Activated CD4-positive, alpha-beta T cell treated with anti-CD3 and anti-CD28 coated beads, Interleukin-2, amount 10 ng/mL, durations not matched to agents 24 days and 14 days (primary cell): ENCODE measurements around the gene GSK3A. TPM values are rescaled to one million over a fixed set of nuclear protein-coding genes. Genes with fewer than 3 reads are reported as not detected.

Source experiments
- DNase-seq: peaks from one replicate; pipeline ENCODE4 v3.0.0; 2022
- H3K27ac Mint-ChIP-seq: one replicate; pipeline ENCODE4 v1.8.0; 2022; ENCODE audit warnings: mild to moderate bottlenecking, mixed read lengths
- H3K27me3 Mint-ChIP-seq: one replicate; pipeline ENCODE4 v1.8.0; 2022; ENCODE audit warnings: mixed read lengths
- H3K36me3 Mint-ChIP-seq: one replicate; pipeline ENCODE4 v1.8.0; 2022; ENCODE audit warnings: low read depth, mild to moderate bottlenecking, mixed read lengths
- H3K4me1 Mint-ChIP-seq: one replicate; pipeline ENCODE4 v1.8.0; 2021; ENCODE audit warnings: mixed read lengths
- H3K4me3 Mint-ChIP-seq: one replicate; pipeline ENCODE4 v1.8.0; 2022; ENCODE audit warnings: mild to moderate bottlenecking, moderate library complexity, mixed read lengths
- H3K9me3 Mint-ChIP-seq: one replicate; pipeline ENCODE4 v1.8.0; 2021; ENCODE audit warnings: mixed read lengths
- intact Hi-C: fragments of 100-400 bp; cut with micrococcal nuclease; formaldehyde crosslinking; loops from one replicate; pipeline ENCODE4 v1.15.1; 2023
- total RNA-seq: library from RNA; stranded (reverse); gene quantifications from 2 replicates; pipeline ENCODE4 v1.2.3, GENCODE V29; 2022

Gene GSK3A
- total RNA-seq, 1 donor from 2014 or later, result 52.6 TPM

DNA sequence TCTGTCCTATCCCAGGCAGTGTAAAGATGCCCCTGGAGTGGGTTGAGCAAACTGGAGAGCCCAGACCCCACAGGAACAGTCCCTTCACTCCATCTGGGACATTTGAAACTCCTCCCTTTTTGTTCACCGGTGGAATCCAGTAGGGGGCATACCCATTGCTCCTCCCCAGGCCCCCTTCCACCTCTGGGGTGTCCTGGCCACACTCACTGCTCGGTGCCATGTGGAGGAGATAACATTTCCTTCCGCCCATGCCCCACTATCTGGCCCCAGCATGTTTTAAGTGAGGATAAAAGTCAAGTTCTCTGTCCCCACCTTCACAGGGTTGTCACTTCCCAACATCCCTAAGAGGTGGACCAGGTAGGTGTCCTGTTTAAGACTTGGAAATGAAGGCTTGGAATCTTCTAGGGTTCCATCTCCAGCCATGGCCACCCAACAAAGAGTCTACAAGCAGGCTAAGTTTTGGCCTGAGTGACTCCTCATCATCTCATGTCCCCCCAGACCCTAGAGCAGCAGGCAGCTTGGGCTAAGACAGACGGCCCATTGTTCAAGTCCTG lies 13.0 kb downstream of the GSK3A start:
- no peak overlapping the region for H3K27ac Mint-ChIP-seq
- peaks cover 66% of the 10 kb centered on the region for H3K36me3 Mint-ChIP-seq

DNA sequence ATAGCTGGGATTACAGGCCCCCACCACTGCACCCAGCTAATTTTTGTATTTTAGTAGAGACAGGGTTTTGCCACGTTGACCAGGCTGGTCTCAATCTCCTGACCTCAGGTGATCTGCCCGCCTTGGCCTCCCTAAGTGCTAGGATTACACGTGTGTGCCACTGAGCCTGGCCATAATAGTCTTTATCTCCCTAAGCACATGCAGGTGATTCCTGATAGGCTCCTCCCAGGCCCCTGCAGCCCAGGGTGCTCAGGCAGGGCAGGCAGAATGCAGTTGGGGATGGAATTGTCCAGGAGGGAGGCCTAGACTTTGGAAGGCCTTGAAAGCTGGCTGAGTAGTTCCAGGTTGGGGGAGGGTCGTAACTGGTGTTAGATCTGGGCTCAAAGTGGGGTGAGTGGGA lies 13.8 kb downstream of the GSK3A start:
- peaks cover 66% of the 10 kb centered on the region for H3K36me3 Mint-ChIP-seq
- H3K27me3 Mint-ChIP-seq, result no peaks in the 10 kb centered on the region
- DNase-seq, result no peak
- peaks cover 19% of the 10 kb centered on the region for H3K4me1 Mint-ChIP-seq
- no peak overlapping the region for H3K27ac Mint-ChIP-seq
- H3K9me3 Mint-ChIP-seq, result no peaks in the 10 kb centered on the region
- no peak overlapping the region for H3K4me3 Mint-ChIP-seq
- intact Hi-C loops, result no loop called here

More for the DNA sequence above, 13.0 kb downstream of the GSK3A start:
- DNase-seq, result no peak
- peaks cover 19% of the 10 kb centered on the region for H3K4me1 Mint-ChIP-seq
- intact Hi-C loops, result no loop called here
- H3K9me3 Mint-ChIP-seq, result no peaks in the 10 kb centered on the region
- H3K27me3 Mint-ChIP-seq, result no peaks in the 10 kb centered on the region
- H3K4me3 Mint-ChIP-seq, result no peak overlapping the region

DNA sequence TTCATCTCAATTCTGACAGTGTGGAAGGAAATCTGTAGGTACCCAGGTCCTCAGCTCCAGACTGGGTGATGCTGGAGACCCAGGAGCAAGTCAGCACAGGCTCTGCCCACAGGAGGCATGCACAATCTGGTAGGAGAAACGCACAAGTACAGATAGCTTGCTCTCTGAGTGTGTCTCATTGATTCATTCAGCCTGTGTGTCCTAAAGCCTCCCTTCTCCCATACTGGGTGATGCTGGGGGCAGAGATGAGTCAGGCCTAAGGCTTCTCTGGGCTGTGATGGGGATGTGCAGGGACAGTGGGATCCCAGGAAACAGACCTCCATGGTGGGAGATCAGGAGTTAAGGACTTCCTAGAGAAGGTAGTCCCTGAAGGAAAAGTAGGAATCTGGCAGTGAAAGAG lies 15.5 kb downstream of the GSK3A start:
- Mint-ChIP-seq H3K4me1 (peaks cover 25% of the 10 kb centered on the region), H3K27ac (no peak overlapping the region), H3K27me3 (no peaks in the 10 kb centered on the region), H3K9me3 (no peaks in the 10 kb centered on the region), H3K36me3 (peaks cover 62% of the 10 kb centered on the region), H3K4me3 (no peak overlapping the region)
- intact Hi-C loops, result no loop called here
- DNase-seq, result no peak

DNA sequence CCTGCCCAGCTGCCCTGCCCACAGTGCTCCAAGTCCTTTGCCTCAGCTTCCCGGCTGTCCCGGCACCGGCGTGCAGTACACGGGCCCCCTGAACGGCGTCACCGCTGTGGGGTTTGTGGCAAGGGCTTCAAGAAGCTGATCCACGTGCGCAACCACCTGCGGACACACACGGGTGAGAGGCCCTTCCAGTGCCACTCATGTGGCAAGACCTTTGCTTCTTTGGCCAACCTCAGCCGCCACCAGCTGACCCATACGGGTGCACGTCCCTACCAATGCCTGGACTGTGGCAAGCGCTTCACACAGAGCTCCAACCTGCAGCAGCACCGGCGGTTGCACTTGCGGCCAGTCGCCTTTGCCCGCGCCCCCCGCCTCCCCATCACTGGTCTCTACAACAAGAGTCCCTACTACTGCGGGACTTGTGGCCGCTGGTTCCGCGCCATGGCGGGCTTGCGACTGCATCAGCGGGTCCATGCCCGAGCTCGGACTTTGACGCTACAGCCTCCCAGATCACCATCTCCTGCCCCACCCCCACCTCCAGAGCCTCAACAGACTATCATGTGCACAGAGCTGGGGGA lies 16.6 kb downstream of the GSK3A start:
- Mint-ChIP-seq H3K4me3 (no peak overlapping the region), H3K4me1 (peaks cover 25% of the 10 kb centered on the region)

DNA sequence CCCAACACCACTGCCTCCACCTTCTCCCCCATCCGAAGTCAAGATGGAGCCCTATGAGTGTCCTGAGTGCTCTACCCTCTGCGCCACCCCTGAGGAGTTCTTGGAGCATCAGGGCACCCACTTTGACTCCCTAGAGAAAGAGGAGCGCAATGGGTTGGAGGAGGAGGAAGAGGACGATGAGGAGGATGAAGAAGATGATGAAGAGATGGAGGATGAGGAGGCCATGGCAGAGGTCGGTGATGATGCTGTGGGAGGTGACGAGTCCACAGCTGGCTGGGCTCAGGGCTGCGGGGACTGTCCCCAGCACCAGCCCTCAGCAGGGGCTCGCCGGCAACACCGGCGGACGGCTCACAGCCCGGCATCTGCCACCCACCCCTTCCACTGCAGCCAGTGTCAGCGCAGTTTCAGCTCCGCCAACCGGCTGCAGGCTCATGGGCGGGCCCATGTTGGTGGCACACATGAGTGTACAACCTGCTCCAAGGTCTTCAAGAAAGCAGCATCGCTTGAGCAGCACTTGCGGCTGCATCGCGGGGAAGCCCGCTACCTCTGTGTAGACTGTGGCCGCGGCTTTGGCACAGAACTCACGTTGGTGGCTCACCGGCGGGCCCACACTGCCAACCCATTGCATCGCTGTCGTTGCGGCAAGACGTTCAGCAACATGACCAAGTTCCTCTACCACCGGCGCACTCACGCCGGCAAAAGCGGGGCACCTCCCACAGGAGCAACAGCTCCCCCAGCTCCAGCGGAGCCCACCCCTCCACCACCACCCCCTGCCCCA lies 17.3 kb downstream of the GSK3A start:
- Mint-ChIP-seq H3K27me3 (no peaks in the 10 kb centered on the region), H3K36me3 (peaks cover 58% of the 10 kb centered on the region), H3K9me3 (no peaks in the 10 kb centered on the region), H3K27ac (no peak overlapping the region), H3K4me3 (no peak overlapping the region), H3K4me1 (peaks cover 29% of the 10 kb centered on the region)
- intact Hi-C loops, result no loop called here
- no peak for DNase-seq

More for the DNA sequence above, 16.6 kb downstream of the GSK3A start:
- intact Hi-C loops, result no loop called here
- Mint-ChIP-seq H3K27me3 (no peaks in the 10 kb centered on the region), H3K9me3 (no peaks in the 10 kb centered on the region), H3K36me3 (peaks cover 58% of the 10 kb centered on the region), H3K27ac (no peak overlapping the region)
- no peak for DNase-seq

DNA sequence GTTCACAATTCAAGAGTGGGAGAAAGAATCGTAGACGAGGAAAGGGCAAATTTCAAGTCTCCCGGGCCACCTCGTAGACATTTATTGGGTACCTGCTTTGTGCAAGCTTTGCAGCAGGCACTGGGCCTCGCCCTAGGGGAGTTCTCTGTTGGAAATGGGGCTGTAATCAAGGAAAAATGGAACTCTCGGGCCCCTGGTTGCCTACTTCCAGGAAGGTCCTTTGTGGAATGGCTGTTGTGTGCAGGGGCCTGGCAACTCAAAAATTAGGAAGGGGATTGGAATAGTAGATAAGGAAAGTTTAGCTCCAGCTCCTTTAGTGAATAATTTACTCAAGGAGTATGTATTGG lies 21.7 kb downstream of the GSK3A start:
- peak overlapping the region; percentile 96 for H3K4me3 Mint-ChIP-seq
- peaks cover 2% of the 10 kb centered on the region for H3K27me3 Mint-ChIP-seq
- peaks cover 43% of the 10 kb centered on the region for H3K4me1 Mint-ChIP-seq
- intact Hi-C loops, result loop anchor here (1.0 to 2.0 kb wide), 3 partner anchors 21 to 62 kb away; partner anchors contain the start of gene GSK3A
- H3K9me3 Mint-ChIP-seq, result no peaks in the 10 kb centered on the region
- no peak for DNase-seq
- H3K36me3 Mint-ChIP-seq, result peaks cover 34% of the 10 kb centered on the region
- peak overlapping the region; percentile 94 for H3K27ac Mint-ChIP-seq

DNA sequence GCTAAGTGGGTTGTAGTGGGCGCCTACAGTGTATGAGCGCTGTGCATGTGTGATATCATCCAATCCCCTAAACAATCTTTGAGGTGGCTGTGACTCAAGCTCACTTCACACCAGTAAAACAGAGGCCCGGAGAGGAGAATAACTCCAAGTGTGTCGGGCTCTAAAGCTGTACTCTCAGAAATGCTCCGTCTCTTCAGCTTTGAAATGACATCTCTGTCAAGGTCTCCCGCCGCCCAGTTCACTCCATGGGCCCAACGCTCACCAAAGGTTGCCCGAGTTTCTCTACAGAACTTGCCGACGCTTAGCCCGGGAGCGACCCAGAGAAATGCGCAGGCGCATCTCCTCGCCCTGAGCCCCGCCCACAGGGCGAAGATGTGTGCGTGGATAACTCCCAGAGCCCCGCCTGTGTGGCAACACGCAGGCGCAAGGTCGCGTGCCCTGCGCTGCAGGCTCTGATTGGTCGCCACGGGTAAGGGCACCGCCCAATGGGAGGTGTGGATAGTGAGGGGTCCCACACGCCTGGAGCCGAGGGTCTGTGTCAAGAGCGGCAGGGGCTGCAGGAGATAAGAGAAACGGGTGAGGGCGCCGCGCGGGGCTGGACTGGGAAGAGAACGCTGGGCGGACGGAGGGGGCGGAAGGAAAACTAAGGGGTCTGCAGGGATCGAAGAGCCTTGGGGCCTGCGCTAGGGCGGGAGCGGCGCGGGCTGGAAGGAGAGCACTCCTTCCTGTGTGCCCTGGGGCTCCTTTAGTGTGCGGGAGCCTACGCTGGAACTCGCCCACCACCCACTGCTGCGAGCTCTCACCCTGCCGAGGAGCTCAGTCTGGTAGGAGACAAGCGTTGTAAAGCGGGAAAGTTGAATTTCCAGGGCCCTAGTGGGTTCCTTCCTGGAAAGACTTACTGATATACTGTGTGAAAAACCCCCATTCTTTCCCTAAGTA lies 22.3 kb downstream of the GSK3A start, which contains the start of gene ZNF526:
TSS of gene ZNF526 (plus strand) at position 501 of the 939 bp plus-strand sequence. CDS start 4,092 bp downstream, outside the sequence.
- Mint-ChIP-seq H3K27me3 (peaks cover 2% of the 10 kb centered on the region), H3K4me1 (peaks cover 50% of the 10 kb centered on the region), H3K36me3 (peaks cover 36% of the 10 kb centered on the region), H3K27ac (peak within 1 kb of the TSS; percentile 94), H3K9me3 (no peaks in the 10 kb centered on the region), H3K4me3 (peak within 1 kb of the TSS; percentile 96)
- intact Hi-C loops, result loop anchor here (1.0 to 2.0 kb wide), 3 partner anchors 21 to 63 kb away; partner anchors contain the start of gene GSK3A
- DNase-seq, result peak; percentile 100

DNA sequence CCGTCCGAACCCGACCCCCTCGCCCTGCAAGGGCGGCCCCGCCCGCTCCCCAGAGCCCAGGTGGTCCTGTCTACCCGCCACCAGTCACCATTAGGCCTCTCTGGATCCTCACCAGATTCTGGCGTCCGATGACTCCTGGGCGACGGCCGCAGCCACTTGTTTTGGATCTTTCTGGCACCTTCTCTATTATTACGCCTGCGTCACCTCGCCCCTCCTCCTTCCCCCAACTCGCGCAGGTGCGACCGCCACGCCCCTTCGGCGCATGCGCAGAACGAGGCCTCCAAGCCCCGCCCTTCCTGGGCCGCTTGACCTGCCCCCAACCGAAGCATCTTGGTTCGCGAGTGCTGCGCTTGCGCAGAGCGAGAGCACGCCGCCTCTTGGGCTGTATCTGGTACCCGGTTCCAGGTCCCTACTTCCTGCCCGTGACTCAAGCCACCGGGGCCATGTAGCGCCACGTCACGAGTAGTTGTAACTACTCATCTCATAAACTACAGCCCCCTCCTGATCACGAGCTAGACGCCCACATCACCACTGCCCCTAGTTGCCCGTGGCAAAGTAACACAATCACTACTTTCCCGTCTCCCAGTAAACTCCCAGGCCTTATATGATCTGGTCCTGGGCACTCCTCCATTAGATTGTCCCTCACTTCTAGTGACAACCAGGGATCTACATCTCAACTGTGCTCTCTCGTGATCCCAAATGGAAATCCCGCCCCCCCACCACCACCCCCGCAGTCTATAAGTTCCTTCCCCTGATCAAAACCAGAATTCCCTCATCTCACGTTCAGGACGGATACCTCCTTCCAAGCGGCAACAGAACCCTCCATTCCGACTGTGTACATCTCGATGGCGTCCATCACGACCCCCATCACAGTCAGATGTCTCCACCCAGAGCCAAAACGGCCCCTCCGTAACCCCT lies 24.6 kb downstream of the GSK3A start, which contains the start of gene DEDD2:
TSS of gene DEDD2 (minus strand) at position 158 of the 918 bp plus-strand sequence. CDS start 670 bp downstream, outside the sequence.
- Mint-ChIP-seq H3K4me3 (peak within 1 kb of the TSS; percentile 96), H3K27ac (peak within 1 kb of the TSS; percentile 94), H3K36me3 (peaks cover 44% of the 10 kb centered on the region), H3K27me3 (peaks cover 2% of the 10 kb centered on the region), H3K4me1 (peaks cover 66% of the 10 kb centered on the region), H3K9me3 (no peaks in the 10 kb centered on the region)
- intact Hi-C loops, result loop anchor here (1.0 to 2.0 kb wide), 3 partner anchors 17 to 85 kb away; partner anchors contain the start of gene POU2F2
- peak; percentile 100 for DNase-seq

DNA sequence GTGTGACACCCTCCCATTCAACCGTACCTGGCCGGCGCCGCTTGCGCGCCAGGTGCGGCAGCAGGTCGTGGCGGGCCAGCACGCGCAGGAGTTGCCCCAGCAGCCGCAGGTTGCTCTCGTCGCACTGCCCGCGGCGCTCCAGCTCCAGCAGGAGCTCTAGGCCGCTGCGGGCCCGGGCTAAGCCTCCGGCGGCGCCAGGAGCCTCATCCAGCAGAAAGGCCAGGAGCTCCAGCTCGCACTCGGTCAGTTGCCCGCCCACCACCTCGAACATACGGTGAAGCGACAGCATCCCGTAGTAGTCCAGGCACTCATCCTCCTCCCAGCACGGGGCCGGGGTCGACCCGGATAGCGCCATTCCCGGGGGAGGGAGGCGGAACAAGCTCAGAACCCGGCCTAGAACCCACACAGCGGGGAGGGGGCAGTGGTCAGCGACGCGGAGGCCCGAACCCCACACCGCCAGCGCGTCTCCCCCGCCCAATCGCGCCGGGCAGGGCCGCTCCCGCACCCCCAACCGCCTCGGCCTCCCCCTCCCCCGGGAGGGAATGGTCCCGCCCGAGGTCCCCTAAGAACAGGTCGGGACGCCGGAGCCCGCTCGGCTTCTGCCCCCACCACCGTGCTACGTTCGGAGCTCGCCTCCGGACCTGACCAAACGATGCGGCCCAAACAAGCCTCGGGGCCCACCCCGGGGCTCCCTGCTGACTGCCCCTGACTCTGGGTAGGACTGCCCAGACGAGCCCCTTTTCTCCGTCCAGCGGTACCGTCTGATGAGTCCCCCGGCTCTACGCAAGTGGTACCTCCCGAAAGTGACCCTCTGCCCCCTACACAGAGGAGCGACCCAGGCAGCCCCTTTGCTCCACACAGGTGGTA lies 25.5 kb downstream of the GSK3A start:
- Mint-ChIP-seq H3K27ac (peak overlapping the region; percentile 94), H3K9me3 (no peaks in the 10 kb centered on the region), H3K4me1 (peaks cover 66% of the 10 kb centered on the region), H3K4me3 (peak overlapping the region; percentile 96), H3K36me3 (peaks cover 40% of the 10 kb centered on the region), H3K27me3 (peaks cover 2% of the 10 kb centered on the region)
- peak; percentile 82 for DNase-seq
- intact Hi-C loops, result loop anchor here (1.0 to 2.0 kb wide), 3 partner anchors 16 to 85 kb away; partner anchors contain the start of gene POU2F2

DNA sequence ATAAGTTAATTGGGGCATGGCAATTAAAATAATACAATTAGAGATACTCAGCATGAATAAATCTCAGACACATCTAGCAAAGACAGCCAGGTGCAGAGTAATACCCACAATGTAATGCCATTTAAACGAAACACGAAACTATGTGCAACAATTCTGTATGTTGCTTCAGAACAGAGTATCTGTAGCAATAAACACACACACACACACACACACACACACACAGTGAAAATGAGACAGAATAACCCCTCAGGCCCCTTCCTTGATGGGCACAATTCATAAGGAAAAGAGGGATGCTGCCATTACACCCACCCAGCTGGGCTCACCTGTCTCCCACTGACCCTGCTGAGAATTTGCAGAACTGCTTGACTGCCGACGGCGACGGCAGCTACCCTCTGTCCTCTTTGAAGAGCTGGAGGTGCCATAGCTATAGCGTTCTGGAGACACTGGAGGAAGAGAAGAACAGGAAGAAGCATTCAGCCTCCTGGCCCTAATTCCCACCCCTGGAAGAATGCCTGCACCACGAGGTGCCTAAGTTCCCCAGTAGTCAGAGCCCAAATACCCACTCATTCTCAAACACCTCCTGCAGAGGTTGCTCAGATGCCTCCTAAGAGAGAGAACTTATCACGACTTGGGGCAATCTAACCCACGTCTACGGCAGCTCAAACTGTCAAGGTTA lies 27.5 kb downstream of the GSK3A start:
- Mint-ChIP-seq H3K4me3 (peak overlapping the region; percentile 96), H3K36me3 (peaks cover 36% of the 10 kb centered on the region), H3K27ac (peak overlapping the region; percentile 41), H3K27me3 (peaks cover 2% of the 10 kb centered on the region), H3K9me3 (no peaks in the 10 kb centered on the region), H3K4me1 (peaks cover 59% of the 10 kb centered on the region)
- no peak for DNase-seq
- intact Hi-C loops, result no loop called here

DNA sequence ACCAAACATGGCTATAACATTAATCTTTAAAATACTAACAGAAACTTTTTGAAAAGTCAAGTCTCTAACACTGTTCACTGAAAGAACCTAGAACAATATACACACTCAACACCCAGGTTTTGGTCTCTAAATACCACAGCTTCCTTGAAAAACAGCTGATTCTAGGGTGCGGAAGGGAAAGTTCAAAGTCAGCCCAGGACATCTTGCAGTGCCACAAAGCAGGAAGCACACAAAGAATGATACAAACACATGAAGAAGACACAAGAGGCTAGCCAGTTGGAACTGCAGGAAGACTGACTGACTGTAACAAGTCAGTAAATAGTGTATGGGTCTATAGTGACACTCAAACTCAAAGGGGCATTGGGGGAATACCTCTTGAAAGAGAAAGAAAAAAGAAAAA lies 29.5 kb downstream of the GSK3A start:
- intact Hi-C loops, result no loop called here
- Mint-ChIP-seq H3K4me1 (peaks cover 52% of the 10 kb centered on the region), H3K4me3 (peak overlapping the region; percentile 20)

More for the DNA sequence above, 29.5 kb downstream of the GSK3A start:
- DNase-seq, result peak; percentile 67
- peaks cover 2% of the 10 kb centered on the region for H3K27me3 Mint-ChIP-seq
- peaks cover 54% of the 10 kb centered on the region for H3K36me3 Mint-ChIP-seq
- peak overlapping the region; percentile 42 for H3K27ac Mint-ChIP-seq
- H3K9me3 Mint-ChIP-seq, result no peaks in the 10 kb centered on the region
